UCSD-AML1 (cell line): ENCODE results near the gene CRELD2.

Source experiments
- DNase-seq: peaks from one replicate; lab custom pipeline; 2025; ENCODE audit not compliant: unreplicated experiment; lab: John Stamatoyannopoulos, UW

The CRELD2 gene, protein sequence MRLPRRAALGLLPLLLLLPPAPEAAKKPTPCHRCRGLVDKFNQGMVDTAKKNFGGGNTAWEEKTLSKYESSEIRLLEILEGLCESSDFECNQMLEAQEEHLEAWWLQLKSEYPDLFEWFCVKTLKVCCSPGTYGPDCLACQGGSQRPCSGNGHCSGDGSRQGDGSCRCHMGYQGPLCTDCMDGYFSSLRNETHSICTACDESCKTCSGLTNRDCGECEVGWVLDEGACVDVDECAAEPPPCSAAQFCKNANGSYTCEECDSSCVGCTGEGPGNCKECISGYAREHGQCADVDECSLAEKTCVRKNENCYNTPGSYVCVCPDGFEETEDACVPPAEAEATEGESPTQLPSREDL

GRCh38 chr22:49917974-49918910 is at the start of gene CRELD2, which contains the start of gene ALG12:
Gene CRELD2, plus strand, starts transcription at chr22:49918634. Its CDS starts 136 bp downstream, at chr22:49918770.
Gene ALG12, minus strand, starts transcription at chr22:49918438. Its CDS starts 4,673 bp downstream, at chr22:49913765.
- peak; percentile 97 for DNase-seq

GRCh38 chr22:49869086-49869830 is 49.2 kb upstream of the CRELD2 start:
- DNase-seq, result no peak

- no peak for DNase-seq
Observed at GRCh38 chr22:49869845-49870712, 48.4 kb upstream of the CRELD2 start.

DNA sequence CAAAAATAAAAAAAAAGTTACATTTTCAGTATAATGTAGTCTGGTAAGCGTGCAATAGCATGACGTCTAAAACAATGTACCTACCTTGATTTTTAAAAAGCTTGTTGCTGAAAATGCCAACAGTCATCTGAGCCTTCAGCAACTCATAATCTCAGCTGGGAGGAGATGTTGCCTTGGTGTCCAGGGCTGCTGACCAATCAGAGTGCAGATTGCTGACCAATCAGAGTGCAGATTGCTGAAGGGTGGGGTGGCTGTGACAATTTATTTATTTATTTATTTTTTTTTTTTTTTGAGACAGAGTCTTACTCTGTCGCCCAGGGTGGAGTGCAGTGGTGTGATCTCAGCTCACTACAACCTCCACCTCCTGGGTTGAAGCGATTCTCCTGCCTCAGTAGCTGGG is 47.0 kb upstream of the CRELD2 start:
- DNase-seq, result no peak

DNA sequence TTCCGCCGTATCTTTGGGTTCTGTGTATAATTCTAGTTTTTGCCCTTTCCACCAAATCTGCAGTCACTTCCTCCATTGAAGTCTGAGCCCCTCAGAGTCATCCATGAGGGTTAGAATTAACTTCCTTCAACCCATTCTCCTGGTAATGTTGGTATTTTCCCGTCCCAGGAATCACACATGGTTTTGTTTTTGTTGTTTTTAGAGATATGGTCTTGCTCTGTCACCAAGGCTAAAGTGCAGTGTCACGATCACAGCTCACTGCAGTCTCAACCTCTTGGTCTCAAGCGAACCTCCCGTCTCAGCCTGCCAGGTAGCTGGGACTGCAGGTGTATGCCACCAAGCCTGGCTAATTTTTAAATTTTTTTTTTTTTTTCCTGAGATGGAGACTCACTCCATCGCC is 46.1 kb upstream of the CRELD2 start:
- no peak for DNase-seq

GRCh38 chr22:49873228-49873940 is 45.0 kb upstream of the CRELD2 start:
- no peak for DNase-seq

DNA sequence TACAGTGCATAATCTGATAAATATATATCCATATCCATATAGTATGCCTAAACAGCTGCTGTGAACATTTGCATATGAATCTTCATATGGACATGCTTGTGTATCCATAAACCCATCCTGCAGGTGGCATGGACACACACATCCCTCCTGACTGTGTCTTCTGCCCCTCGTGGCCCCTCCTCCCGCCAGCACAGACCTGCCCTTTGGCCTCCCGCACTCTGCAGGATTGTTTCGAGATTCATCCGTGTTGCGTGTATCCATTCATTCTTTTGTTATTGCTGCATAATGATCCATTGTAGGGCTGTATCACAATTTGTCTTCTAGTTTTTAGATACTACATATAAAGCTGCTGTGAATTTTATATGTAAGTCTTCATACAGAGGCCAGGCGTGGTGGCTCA is 40.8 kb upstream of the CRELD2 start:
- DNase-seq, result no peak

DNA sequence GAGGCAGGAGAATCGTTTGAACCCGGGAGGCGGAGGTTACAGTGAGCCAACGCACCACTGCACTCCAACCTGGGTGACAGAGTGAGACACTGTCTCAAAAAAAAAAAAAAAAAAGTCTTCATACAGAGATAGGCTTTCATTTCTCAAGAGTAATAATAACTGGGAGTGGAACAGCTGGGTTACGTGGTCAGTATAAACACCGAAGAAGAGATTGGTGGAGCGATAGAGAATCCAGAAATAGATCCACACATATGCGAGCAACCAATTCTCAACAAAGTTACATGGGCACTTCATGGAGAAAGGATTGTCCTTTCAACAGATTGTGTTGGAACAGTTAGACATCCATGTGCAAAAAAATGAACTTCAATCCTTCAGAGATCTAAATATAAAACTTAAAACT is 40.2 kb upstream of the CRELD2 start:
- no peak for DNase-seq

- DNase-seq, result no peak
Observed at GRCh38 chr22:49879871-49880270, 38.6 kb upstream of the CRELD2 start.

DNA sequence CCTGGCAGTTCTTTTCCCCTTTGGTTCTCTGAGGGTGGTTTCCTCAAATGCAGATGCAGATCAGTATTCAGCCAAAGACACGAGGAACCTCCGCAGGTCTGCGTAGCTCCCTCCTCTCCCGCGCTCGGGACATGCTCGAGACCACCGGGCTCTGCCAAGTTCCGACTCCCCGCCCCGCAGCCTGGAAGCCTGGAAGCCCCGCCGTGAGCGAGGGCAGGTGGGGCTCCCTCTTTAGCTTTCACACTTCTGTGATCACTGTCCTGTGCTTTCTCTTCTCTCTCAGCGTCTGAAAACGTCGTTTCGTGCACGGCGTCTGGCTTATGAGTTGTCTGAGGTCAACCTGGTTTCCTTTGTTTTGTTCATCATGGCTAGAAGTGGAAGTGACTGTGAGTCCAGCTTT is 38.2 kb upstream of the CRELD2 start:
- DNase-seq, result no peak

DNA sequence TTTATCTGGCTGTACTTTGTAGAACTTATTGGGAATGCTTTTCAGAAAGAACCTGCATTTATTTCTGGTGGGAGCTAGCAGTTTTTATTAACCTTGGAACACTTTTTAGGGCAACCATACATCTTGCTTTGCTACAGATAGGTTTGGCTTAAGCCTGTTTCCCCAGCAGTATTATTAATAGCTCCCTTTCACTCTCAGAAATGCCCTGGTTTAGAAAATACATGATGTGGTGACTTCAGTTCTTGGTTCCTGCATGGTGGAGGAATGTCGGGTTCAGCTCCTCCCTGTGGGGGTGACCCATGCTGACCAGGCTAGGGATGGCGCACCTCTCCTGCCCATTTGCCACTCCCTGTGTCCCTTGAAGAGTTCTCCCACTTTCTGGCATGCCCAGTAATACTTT is 36.6 kb upstream of the CRELD2 start:
- DNase-seq, result no peak

DNA sequence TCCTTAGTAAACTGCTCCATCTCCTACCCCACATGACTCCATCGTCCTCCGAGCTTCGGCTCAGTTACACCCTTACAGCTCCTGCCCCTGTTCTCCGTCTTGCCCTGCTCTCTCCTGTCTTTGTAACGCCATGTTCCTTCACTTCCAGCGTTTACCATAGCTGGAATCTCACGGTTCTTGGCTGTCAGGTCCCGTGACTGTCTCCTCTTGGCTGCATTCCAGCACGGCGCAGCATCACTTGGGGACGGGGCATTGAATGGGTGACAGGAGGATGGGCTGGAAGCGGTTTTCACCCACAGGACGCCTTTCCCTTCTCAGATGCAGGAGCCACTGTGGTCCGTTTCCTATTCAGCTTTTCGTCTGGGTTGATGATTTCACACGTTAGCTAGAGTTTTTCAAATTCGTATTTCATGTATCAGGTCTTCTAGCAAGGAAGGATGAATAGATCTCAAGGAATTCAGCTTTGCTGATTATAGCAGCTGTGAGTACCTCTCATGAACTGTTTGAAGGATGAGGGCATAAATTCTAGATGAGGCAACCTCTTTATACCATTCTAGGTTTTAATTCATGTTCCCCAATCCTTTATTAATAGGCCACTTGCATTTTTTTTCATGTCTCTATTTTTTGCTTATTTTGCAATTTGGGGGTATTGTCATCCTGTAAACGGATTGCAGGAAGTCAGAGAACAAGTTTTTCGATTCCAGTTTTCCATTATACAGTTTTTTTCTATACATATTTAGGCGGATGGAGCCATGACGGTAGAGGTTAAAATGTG is 35.7 kb upstream of the CRELD2 start:
- no peak for DNase-seq

- no peak for DNase-seq
Observed at GRCh38 chr22:49883294-49883640, 35.2 kb upstream of the CRELD2 start.

GRCh38 chr22:49884075-49884474 is 34.4 kb upstream of the CRELD2 start:
- DNase-seq, result no peak

DNA sequence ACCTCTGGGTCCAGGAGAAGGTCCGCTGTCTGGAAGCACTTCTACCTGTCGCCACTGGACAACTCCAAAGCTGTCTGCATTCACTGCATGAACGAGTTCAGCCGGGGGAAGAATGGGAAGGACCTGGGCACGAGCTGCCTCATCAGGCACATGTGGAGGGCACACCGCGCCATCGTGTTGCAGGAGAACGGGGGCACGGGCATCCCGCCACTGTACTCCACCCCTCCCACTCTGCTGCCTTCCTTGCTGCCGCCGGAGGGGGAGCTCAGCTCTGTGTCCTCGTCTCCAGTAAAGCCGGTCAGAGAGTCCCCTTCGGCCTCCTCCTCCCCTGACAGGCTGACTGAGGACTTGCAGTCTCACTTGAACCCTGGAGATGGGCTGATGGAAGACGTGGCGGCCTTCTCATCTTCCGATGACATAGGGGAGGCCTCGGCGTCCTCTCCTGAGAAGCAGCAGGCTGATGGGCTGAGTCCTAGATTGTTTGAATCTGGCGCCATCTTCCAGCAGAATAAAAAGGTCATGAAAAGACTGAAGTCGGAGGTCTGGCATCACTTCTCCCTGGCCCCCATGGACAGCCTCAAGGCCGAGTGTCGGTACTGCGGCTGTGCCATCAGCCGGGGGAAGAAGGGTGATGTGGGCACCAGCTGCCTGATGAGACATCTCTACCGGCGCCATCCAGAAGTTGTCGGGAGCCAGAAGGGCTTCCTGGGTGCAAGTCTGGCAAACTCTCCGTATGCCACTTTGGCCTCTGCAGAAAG is 33.8 kb upstream of the CRELD2 start:
- no peak for DNase-seq

DNA sequence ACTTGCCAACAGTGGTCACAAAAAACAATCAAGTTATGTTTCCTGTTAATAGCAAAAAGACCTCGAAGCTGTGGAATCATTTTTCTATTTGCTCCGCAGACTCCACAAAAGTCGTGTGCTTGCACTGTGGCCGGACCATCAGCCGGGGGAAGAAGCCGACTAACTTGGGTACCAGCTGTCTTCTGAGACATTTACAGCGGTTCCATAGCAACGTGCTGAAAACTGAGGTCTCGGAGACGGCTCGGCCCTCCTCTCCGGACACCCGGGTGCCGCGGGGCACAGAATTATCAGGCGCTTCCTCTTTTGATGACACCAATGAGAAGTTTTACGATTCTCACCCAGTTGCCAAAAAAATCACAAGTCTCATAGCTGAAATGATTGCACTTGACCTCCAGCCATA is 33.2 kb upstream of the CRELD2 start:
- no peak for DNase-seq

DNA sequence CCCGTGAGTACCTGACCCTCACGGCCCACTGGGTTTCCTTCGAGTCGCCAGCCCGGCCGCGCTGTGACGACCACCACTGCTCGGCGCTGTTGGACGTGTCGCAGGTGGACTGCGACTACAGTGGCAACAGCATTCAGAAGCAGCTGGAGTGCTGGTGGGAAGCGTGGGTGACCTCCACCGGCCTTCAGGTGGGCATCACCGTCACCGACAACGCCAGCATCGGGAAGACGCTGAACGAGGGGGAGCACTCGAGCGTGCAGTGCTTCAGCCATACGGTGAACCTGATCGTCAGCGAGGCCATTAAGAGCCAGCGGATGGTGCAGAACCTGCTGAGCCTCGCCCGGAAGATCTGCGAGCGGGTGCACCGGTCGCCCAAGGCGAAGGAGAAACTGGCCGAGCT is 32.6 kb upstream of the CRELD2 start:
- no peak for DNase-seq

DNA sequence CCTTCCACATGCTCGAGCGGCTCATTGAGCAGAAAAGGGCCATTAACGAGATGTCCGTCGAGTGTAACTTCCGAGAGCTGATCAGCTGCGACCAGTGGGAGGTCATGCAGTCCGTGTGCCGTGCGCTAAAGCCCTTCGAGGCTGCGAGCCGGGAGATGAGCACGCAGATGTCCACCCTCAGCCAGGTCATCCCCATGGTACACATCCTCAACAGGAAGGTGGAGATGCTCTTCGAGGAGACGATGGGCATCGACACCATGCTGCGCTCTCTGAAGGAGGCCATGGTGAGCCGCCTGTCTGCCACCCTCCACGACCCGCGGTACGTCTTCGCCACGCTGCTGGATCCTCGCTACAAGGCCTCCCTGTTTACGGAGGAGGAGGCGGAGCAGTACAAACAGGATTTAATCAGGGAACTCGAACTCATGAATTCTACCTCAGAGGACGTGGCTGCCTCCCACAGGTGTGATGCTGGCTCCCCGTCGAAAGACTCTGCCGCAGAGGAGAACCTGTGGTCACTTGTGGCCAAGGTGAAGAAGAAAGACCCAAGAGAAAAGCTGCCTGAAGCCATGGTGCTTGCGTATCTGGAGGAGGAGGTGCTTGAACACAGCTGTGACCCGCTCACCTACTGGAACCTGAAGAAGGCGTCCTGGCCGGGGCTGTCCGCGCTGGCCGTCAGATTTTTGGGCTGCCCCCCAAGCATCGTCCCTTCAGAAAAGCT is 31.9 kb upstream of the CRELD2 start:
- DNase-seq, result no peak
